Measurements from ENCODE around the gene SIRPB2.

GRCh38 chr20:1474325-1474724 is 16.9 kb downstream of the SIRPB2 start:
- TF ChIP-seq TAF1 (IDR thresholded peaks at IDR 0.05; ENCODE audit: borderline replicate concordance, insufficient read depth, low read length) (no peak), REST (IDR thresholded peaks at IDR 0.05; ENCODE audit: insufficient read depth in 1 of 2, low read depth in 2 of 2, low read length in 2 of 2) (no peak), POLR2AphosphoS5 (IDR thresholded peaks at IDR 0.05; ENCODE audit: low read depth, low read length) (no peak)

Measured in PFSK-1 (cell line).